ENCODE results near the gene CARD9.

CARD9 gene

GRCh38 chr9:136394312-136395019, 21.0 kb upstream of the CARD9 start:
- no peaks in the 10 kb centered on the region for H3K9me3 ChIP-seq (ENCODE audit: control insufficient read depth in 5 of 5, low read length in 5 of 5)
- H3K27me3 ChIP-seq (ENCODE audit: control insufficient read depth in 5 of 5, insufficient read depth in 4 of 5, low read length in 5 of 5), result no peaks in the 10 kb centered on the region
- H3K4me3 ChIP-seq (ENCODE audit: low read depth in 1 of 5, low read length in 5 of 5), result no peak overlapping the region
- peaks cover 0 to 76% (median 57%) of the 10 kb centered on the region in 5 donors for H3K36me3 ChIP-seq (ENCODE audit: control insufficient read depth in 5 of 5, insufficient read depth in 5 of 5, low read length in 5 of 5)
- no peak overlapping the region for H3K9ac ChIP-seq (ENCODE audit: low read length in 5 of 5)
- H3K4me1 ChIP-seq (ENCODE audit: control insufficient read depth in 5 of 5, insufficient read depth in 5 of 5, low read length in 5 of 5), result peaks cover 9 to 41% (median 35%) of the 10 kb centered on the region in 5 donors
- H3K27ac ChIP-seq (ENCODE audit: low read depth, low read length), result no peak overlapping the region

GRCh38 chr9:136393531-136393930, 20.1 kb upstream of the CARD9 start:
- no peaks in the 10 kb centered on the region for H3K27me3 ChIP-seq (ENCODE audit: control insufficient read depth in 5 of 5, insufficient read depth in 4 of 5, low read length in 5 of 5)
- no peaks in the 10 kb centered on the region for H3K9me3 ChIP-seq (ENCODE audit: control insufficient read depth in 5 of 5, low read length in 5 of 5)
- peak overlapping the region in 2 of 5 donors; percentile 26 to 30 for H3K9ac ChIP-seq (ENCODE audit: low read length in 5 of 5)
- no peak overlapping the region for H3K4me3 ChIP-seq (ENCODE audit: low read depth in 1 of 5, low read length in 5 of 5)
- no peak overlapping the region for H3K27ac ChIP-seq (ENCODE audit: low read depth, low read length)
- H3K4me1 ChIP-seq (ENCODE audit: control insufficient read depth in 5 of 5, insufficient read depth in 5 of 5, low read length in 5 of 5), result peaks cover 4 to 31% (median 26%) of the 10 kb centered on the region in 5 donors
- H3K36me3 ChIP-seq (ENCODE audit: control insufficient read depth in 5 of 5, insufficient read depth in 5 of 5, low read length in 5 of 5), result peaks cover 0 to 85% (median 66%) of the 10 kb centered on the region in 5 donors

GRCh38 chr9:136392538-136393449, 19.3 kb upstream of the CARD9 start:
- no peaks in the 10 kb centered on the region for H3K9me3 ChIP-seq (ENCODE audit: control insufficient read depth in 5 of 5, low read length in 5 of 5)
- no peak overlapping the region for H3K27ac ChIP-seq (ENCODE audit: low read depth, low read length)
- H3K4me3 ChIP-seq (ENCODE audit: low read depth in 1 of 5, low read length in 5 of 5), result no peak overlapping the region
- H3K36me3 ChIP-seq (ENCODE audit: control insufficient read depth in 5 of 5, insufficient read depth in 5 of 5, low read length in 5 of 5), result peaks cover 0 to 89% (median 73%) of the 10 kb centered on the region in 5 donors
- H3K4me1 ChIP-seq (ENCODE audit: control insufficient read depth in 5 of 5, insufficient read depth in 5 of 5, low read length in 5 of 5), result peaks cover 4 to 28% (median 23%) of the 10 kb centered on the region in 5 donors
- H3K9ac ChIP-seq (ENCODE audit: low read length in 5 of 5), result peak overlapping the region in 2 of 5 donors; percentile 26 to 30
- H3K27me3 ChIP-seq (ENCODE audit: control insufficient read depth in 5 of 5, insufficient read depth in 4 of 5, low read length in 5 of 5), result no peaks in the 10 kb centered on the region

GRCh38 chr9:136391737-136392537, 18.5 kb upstream of the CARD9 start:
- no peaks in the 10 kb centered on the region for H3K27me3 ChIP-seq (ENCODE audit: control insufficient read depth in 5 of 5, insufficient read depth in 4 of 5, low read length in 5 of 5)
- no peaks in the 10 kb centered on the region for H3K9me3 ChIP-seq (ENCODE audit: control insufficient read depth in 5 of 5, low read length in 5 of 5)
- H3K4me3 ChIP-seq (ENCODE audit: low read depth in 1 of 5, low read length in 5 of 5), result no peak overlapping the region
- peaks cover 0 to 92% (median 77%) of the 10 kb centered on the region in 5 donors for H3K36me3 ChIP-seq (ENCODE audit: control insufficient read depth in 5 of 5, insufficient read depth in 5 of 5, low read length in 5 of 5)
- H3K4me1 ChIP-seq (ENCODE audit: control insufficient read depth in 5 of 5, insufficient read depth in 5 of 5, low read length in 5 of 5), result peaks cover 4 to 28% (median 23%) of the 10 kb centered on the region in 5 donors
- no peak overlapping the region for H3K27ac ChIP-seq (ENCODE audit: low read depth, low read length)
- H3K9ac ChIP-seq (ENCODE audit: low read length in 5 of 5), result no peak overlapping the region

GRCh38 chr9:136389396-136389795, 15.9 kb upstream of the CARD9 start:
- no peaks in the 10 kb centered on the region for H3K9me3 ChIP-seq (ENCODE audit: control insufficient read depth in 5 of 5, low read length in 5 of 5)
- H3K27me3 ChIP-seq (ENCODE audit: control insufficient read depth in 5 of 5, insufficient read depth in 4 of 5, low read length in 5 of 5), result no peaks in the 10 kb centered on the region
- H3K4me1 ChIP-seq (ENCODE audit: control insufficient read depth in 5 of 5, insufficient read depth in 5 of 5, low read length in 5 of 5), result peaks cover 4 to 28% (median 23%) of the 10 kb centered on the region in 5 donors
- H3K4me3 ChIP-seq (ENCODE audit: low read depth in 1 of 5, low read length in 5 of 5), result no peak overlapping the region
- H3K9ac ChIP-seq (ENCODE audit: low read length in 5 of 5), result no peak overlapping the region
- no peak overlapping the region for H3K27ac ChIP-seq (ENCODE audit: low read depth, low read length)
- peaks cover 0 to 88% (median 63%) of the 10 kb centered on the region in 5 donors for H3K36me3 ChIP-seq (ENCODE audit: control insufficient read depth in 5 of 5, insufficient read depth in 5 of 5, low read length in 5 of 5)

GRCh38 chr9:136387217-136387616, 13.7 kb upstream of the CARD9 start:
- Histone ChIP-seq H3K36me3 (ENCODE audit: control insufficient read depth in 5 of 5, insufficient read depth in 5 of 5, low read length in 5 of 5) (peaks cover 0 to 88% (median 70%) of the 10 kb centered on the region in 5 donors), H3K9me3 (ENCODE audit: control insufficient read depth in 5 of 5, low read length in 5 of 5) (no peaks in the 10 kb centered on the region), H3K4me1 (ENCODE audit: control insufficient read depth in 5 of 5, insufficient read depth in 5 of 5, low read length in 5 of 5) (peaks cover 0 to 10% (median 8%) of the 10 kb centered on the region in 5 donors), H3K9ac (ENCODE audit: low read length in 5 of 5) (no peak overlapping the region), H3K4me3 (ENCODE audit: low read depth in 1 of 5, low read length in 5 of 5) (no peak overlapping the region), H3K27me3 (ENCODE audit: control insufficient read depth in 5 of 5, insufficient read depth in 4 of 5, low read length in 5 of 5) (no peaks in the 10 kb centered on the region), H3K27ac (ENCODE audit: low read depth, low read length) (no peak overlapping the region)

GRCh38 chr9:136386018-136386417, 12.5 kb upstream of the CARD9 start:
- no peaks in the 10 kb centered on the region for H3K27me3 ChIP-seq (ENCODE audit: control insufficient read depth in 5 of 5, insufficient read depth in 4 of 5, low read length in 5 of 5)
- H3K27ac ChIP-seq (ENCODE audit: low read depth, low read length), result no peak overlapping the region
- H3K36me3 ChIP-seq (ENCODE audit: control insufficient read depth in 5 of 5, insufficient read depth in 5 of 5, low read length in 5 of 5), result peaks cover 0 to 88% (median 72%) of the 10 kb centered on the region in 5 donors
- no peaks in the 10 kb centered on the region for H3K4me1 ChIP-seq (ENCODE audit: control insufficient read depth in 5 of 5, insufficient read depth in 5 of 5, low read length in 5 of 5)
- H3K4me3 ChIP-seq (ENCODE audit: low read depth in 1 of 5, low read length in 5 of 5), result no peak overlapping the region
- H3K9ac ChIP-seq (ENCODE audit: low read length in 5 of 5), result no peak overlapping the region
- no peaks in the 10 kb centered on the region for H3K9me3 ChIP-seq (ENCODE audit: control insufficient read depth in 5 of 5, low read length in 5 of 5)

GRCh38 chr9:136385015-136385414, 11.5 kb upstream of the CARD9 start:
- H3K4me1 ChIP-seq (ENCODE audit: control insufficient read depth in 5 of 5, insufficient read depth in 5 of 5, low read length in 5 of 5), result no peaks in the 10 kb centered on the region
- H3K9me3 ChIP-seq (ENCODE audit: control insufficient read depth in 5 of 5, low read length in 5 of 5), result no peaks in the 10 kb centered on the region
- H3K27me3 ChIP-seq (ENCODE audit: control insufficient read depth in 5 of 5, insufficient read depth in 4 of 5, low read length in 5 of 5), result no peaks in the 10 kb centered on the region
- H3K36me3 ChIP-seq (ENCODE audit: control insufficient read depth in 5 of 5, insufficient read depth in 5 of 5, low read length in 5 of 5), result peaks cover 0 to 95% (median 79%) of the 10 kb centered on the region in 5 donors
- no peak overlapping the region for H3K27ac ChIP-seq (ENCODE audit: low read depth, low read length)
- no peak overlapping the region for H3K4me3 ChIP-seq (ENCODE audit: low read depth in 1 of 5, low read length in 5 of 5)
- H3K9ac ChIP-seq (ENCODE audit: low read length in 5 of 5), result no peak overlapping the region

GRCh38 chr9:136383436-136383835, 10.0 kb upstream of the CARD9 start:
- Histone ChIP-seq H3K36me3 (ENCODE audit: control insufficient read depth in 5 of 5, insufficient read depth in 5 of 5, low read length in 5 of 5) (peaks cover 0 to 95% (median 78%) of the 10 kb centered on the region in 5 donors), H3K4me1 (ENCODE audit: control insufficient read depth in 5 of 5, insufficient read depth in 5 of 5, low read length in 5 of 5) (no peaks in the 10 kb centered on the region)

More at GRCh38 chr9:136383436-136383835, 10.0 kb upstream of the CARD9 start:
- Histone ChIP-seq H3K9me3 (ENCODE audit: control insufficient read depth in 5 of 5, low read length in 5 of 5) (no peaks in the 10 kb centered on the region), H3K4me3 (ENCODE audit: low read depth in 1 of 5, low read length in 5 of 5) (no peak overlapping the region), H3K27me3 (ENCODE audit: control insufficient read depth in 5 of 5, insufficient read depth in 4 of 5, low read length in 5 of 5) (no peaks in the 10 kb centered on the region), H3K27ac (ENCODE audit: low read depth, low read length) (no peak overlapping the region), H3K9ac (ENCODE audit: low read length in 5 of 5) (no peak overlapping the region)

All from subcutaneous abdominal adipose tissue (tissue), 5 donors.